C4-2B (cell line): Measurements from ENCODE around the gene ZNF76.

Experiments
- H3K27ac ChIP-seq: fragments of 450-650 bp; 2 replicates; pipeline ENCODE4 v1.5.1; 2017
- ZFX ChIP-seq: fragments of 450-650 bp; IDR thresholded peaks from 2 replicates; pipeline ENCODE4 v1.6.1; 2017
- TF ChIP-seq, protein P1 (sequence below): fragments of 450-650 bp; conservative IDR thresholded peaks from 2 replicates; pipeline ENCODE4 v1.5.1; 2017; ENCODE audit warnings: mild to moderate bottlenecking

Gene ZNF76

DNA sequence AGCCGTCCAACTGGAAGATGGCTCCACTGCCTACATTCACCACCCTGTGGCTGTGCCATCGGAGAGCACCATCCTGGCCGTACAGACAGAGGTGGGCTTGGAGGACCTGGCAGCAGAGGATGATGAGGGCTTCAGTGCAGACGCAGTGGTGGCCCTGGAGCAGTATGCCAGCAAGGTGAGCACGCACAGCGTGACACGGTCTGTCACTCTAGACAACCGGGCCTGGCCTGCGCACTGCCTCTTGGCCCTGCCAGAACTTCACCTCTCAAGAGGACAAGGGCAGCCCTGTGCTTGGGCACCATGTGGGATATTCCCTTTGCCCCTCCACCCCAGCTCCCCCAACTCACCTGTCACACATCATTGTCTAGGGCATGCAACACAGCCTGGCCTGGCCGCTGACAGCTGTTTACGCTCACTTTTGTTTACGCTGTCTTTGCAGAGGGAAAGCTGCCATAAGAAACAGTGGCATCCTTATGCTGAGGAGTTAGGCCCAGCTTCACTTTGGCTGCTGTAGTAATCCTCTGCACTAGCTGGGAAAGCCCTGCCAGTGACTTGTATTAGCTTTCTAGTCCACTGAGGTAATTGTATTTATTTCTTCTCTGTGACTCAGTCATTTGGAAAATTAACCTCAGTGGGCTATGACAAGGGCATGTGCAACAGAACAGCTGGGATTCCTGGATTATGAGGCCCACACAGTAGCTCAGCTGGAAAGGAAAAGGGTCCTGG is 28.3 kb downstream of the ZNF76 start:
- no peak overlapping the region for H3K27ac ChIP-seq
- no peak for TF ChIP-seq ZFX
- TF ChIP-seq, protein P1, sequence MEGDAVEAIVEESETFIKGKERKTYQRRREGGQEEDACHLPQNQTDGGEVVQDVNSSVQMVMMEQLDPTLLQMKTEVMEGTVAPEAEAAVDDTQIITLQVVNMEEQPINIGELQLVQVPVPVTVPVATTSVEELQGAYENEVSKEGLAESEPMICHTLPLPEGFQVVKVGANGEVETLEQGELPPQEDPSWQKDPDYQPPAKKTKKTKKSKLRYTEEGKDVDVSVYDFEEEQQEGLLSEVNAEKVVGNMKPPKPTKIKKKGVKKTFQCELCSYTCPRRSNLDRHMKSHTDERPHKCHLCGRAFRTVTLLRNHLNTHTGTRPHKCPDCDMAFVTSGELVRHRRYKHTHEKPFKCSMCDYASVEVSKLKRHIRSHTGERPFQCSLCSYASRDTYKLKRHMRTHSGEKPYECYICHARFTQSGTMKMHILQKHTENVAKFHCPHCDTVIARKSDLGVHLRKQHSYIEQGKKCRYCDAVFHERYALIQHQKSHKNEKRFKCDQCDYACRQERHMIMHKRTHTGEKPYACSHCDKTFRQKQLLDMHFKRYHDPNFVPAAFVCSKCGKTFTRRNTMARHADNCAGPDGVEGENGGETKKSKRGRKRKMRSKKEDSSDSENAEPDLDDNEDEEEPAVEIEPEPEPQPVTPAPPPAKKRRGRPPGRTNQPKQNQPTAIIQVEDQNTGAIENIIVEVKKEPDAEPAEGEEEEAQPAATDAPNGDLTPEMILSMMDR, result no peak

DNA sequence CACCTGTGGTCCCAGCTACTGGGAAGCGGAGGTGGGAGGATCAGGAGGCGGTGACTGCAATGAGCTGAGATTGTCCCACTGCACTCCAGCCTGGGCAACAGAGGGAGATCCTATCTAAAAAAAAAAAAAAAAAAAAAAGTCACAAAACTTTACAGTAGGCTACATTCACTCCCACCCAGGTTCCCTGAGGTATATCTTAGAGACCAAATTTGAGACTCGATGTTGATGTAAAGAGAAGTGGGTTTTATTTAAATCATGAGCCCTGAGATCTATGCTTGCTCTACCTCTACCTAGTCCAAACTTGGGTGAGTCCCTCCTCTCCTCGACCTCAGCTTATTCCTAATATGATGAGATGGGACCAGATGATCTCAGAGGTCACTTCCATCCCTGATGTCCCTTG is 29.3 kb downstream of the ZNF76 start:
- H3K27ac ChIP-seq, result no peak overlapping the region
- TF ChIP-seq, protein P1, result no peak
- no peak for TF ChIP-seq ZFX

DNA sequence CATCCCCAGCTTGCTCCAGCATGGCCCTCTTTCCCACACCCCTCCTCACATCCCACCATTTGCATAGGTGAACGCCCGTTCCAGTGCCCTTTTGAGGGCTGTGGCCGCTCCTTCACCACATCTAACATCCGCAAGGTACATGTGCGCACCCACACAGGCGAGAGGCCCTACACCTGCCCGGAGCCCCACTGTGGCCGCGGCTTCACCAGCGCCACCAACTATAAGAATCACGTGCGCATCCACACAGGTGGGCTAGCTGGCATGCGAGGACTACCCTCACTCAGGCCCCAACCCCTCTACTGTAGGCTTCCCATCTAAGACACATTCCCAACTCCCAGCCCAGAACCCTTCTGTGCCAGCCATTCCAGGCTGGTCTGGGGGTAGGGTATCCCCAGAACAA is 32.0 kb downstream of the ZNF76 start:
- TF ChIP-seq ZFX, result no peak
- TF ChIP-seq, protein P1, result no peak
- H3K27ac ChIP-seq, result no peak overlapping the region

DNA sequence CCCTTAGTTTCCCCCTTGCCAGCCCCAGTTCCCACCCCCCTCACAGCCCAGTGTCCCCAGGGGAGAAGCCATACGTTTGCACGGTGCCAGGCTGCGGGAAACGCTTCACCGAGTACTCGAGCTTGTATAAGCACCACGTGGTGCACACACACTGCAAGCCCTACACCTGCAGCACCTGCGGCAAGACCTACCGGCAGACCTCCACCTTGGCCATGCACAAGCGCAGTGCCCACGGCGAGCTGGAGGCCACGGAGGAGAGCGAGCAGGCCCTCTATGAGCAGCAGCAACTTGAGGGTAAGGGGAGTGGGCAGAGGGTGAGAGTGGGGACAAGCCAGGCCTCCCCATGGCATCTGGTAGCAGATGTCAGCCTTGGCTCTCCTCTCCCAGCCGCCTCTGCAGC is 33.0 kb downstream of the ZNF76 start:
- no peak overlapping the region for H3K27ac ChIP-seq
- TF ChIP-seq ZFX, result no peak
- TF ChIP-seq, protein P1, result no peak

DNA sequence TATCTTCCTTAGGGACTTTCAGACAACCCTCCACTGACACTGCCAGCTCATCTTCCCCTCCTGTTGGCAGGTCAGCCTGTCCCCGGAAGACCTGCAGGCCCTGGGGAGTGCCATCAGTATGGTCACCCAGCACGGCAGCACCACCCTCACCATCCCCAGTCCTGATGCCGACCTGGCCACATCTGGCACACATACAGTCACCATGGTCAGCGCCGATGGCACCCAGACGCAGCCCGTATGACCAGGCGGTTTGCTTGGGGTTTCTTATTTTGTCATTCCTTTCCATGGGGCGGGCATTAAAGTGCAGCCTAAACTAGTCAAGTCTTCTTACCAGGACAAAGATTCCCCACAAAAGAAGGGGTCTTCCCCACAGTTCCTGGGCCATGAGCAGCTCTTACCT is 34.1 kb downstream of the ZNF76 start:
- no peak overlapping the region for H3K27ac ChIP-seq
- no peak for TF ChIP-seq ZFX
- TF ChIP-seq, protein P1, result no peak

DNA sequence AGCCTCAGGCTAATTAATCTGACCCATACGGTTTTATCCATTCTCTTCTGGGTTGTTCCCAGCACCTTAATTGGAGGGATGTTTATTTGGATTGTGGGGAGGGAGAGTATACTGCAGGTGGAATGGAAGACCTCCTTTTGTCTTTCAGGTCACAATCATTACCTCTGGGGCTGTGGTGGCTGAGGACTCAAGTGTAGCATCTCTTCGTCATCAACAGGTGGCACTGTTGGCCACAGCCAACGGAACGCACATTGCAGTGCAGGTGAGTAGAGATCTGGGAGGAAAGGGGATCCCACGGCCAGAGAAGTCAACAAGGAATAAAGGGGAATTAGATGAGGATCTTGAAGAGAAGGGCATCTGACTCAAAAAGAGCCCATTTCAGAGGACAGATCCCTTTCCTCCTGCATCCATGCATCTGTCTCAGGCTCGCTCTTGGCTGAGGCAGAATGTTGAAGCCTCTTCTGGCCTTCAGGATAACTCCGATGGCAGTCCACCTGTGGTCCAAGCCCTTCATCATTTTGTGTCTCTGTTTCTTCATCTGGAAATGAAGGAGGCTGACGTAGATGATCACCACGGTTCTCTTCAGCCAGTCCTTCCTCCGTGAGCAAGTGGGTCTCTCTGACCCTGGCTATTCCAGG is 34.9 kb downstream of the ZNF76 start:
- no peak overlapping the region for H3K27ac ChIP-seq
- TF ChIP-seq, protein P1, result peak; percentile 87
- TF ChIP-seq ZFX, result no peak

DNA sequence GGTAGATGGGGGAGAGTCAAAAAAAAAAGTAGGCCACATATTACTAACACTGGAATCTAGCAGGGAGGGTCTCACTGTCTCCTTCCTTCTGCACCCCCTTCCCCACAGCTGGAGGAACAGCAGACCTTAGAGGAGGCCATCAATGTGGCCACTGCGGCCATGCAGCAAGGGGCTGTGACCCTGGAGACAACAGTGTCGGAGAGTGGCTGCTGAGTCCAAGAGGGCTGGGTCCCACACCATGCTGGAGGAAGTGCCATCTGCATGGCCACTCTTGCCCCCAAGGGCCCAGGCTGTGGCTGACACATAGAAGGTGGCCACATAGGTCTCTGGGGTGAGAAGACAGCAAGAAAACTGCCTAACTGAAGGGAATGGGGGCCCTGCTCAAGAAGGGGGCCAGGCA is 35.5 kb downstream of the ZNF76 start:
- TF ChIP-seq, protein P1, result no peak
- no peak for TF ChIP-seq ZFX
- no peak overlapping the region for H3K27ac ChIP-seq
